ENCODE results near the gene RCAN2. TPM values are rescaled to one million over a fixed set of nuclear protein-coding genes. Genes with fewer than 3 reads are reported as not detected.

RCAN2 gene
- total RNA-seq, 6 donors from 2014 or later, result 4.8 to 14.6 (median 9.1) TPM

DNA sequence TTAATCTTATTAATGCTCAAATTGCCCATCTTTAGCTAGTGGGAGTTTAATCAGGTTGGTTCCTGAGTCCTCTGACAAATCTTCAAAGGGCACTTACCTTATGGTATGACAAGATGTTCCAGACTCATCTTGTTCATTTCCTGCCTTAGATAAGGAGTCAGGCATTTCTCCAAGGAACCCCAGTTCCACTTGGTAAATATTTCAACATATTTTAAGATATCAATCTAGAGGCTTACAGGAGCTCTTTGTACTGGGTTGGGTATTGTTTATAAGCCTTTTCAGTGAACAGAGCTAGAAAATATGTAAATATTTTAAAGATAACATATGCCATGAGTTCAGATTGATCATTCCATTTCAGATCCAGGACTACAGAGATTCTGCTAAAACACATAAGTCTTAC, 159.8 kb downstream of the RCAN2 start:
- H3K27ac ChIP-seq, result no peak overlapping the region
- no peak overlapping the region for H3K4me3 ChIP-seq
- H3K9me3 ChIP-seq, result no peaks in the 10 kb centered on the region
- no peaks in the 10 kb centered on the region for H3K27me3 ChIP-seq
- no peaks in the 10 kb centered on the region for H3K36me3 ChIP-seq
- TF ChIP-seq EP300 (IDR thresholded peaks at IDR 0.05) (no peak), POLR2AphosphoS5 (IDR thresholded peaks at IDR 0.05) (no peak), POLR2A (IDR thresholded peaks at IDR 0.05) (no peak)
- ATAC-seq (ENCODE audit: low FRiP score in 2 of 2), result no peak
- H3K4me1 ChIP-seq, result no peaks in the 10 kb centered on the region
- DNase-seq, result no peak

DNA sequence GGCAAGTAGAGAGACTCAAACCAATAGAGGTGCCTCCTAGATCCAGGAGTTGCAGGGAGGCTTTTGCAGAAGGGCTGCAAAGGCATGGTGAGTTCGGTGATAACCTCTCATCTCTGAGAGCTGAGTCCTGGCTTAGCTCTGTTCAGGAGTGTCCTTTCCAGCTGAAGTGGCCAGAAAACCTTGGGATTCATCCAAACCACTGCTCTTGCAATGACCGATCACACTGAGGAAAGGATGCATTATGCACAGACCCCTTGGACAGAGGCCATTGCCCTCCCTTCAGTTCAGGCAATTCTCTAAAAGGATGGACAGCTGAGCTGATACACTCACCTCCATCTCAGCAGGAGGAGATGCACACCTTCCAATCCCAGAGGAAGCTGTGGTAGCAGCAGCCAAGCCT, 161.7 kb downstream of the RCAN2 start:
- Histone ChIP-seq H3K9me3 (no peaks in the 10 kb centered on the region), H3K27ac (no peak overlapping the region), H3K27me3 (no peaks in the 10 kb centered on the region), H3K4me3 (no peak overlapping the region), H3K4me1 (peaks cover 0 to 7% (median 0%) of the 10 kb centered on the region in 4 donors), H3K36me3 (no peaks in the 10 kb centered on the region)
- DNase-seq (no peak), ATAC-seq (ENCODE audit: low FRiP score in 2 of 2) (peak in 1 of 2 donors; percentile 30)
- 28 to 29% methylated on average over 2 of the region's 2 CpGs for WGBS, 2 donors
- TF ChIP-seq CTCF (IDR thresholded peaks at IDR 0.05) (no peak), POLR2A (IDR thresholded peaks at IDR 0.05) (no peak), POLR2AphosphoS5 (IDR thresholded peaks at IDR 0.05) (no peak), EP300 (IDR thresholded peaks at IDR 0.05) (no peak)

- TF ChIP-seq POLR2AphosphoS5 (IDR thresholded peaks at IDR 0.05) (no peak), EP300 (IDR thresholded peaks at IDR 0.05) (no peak), CTCF (IDR thresholded peaks at IDR 0.05) (no peak), POLR2A (IDR thresholded peaks at IDR 0.05) (no peak)
- no peaks in the 10 kb centered on the region for H3K9me3 ChIP-seq
These were observed 163.5 kb downstream of the RCAN2 start for GRCh38 chr6:46327779-46328178.

GRCh38 chr6:46325561-46326530, 165.4 kb downstream of the RCAN2 start:
- no peaks in the 10 kb centered on the region for H3K36me3 ChIP-seq
- whole genome bisulfite sequencing, 2 donors, result 61 to 63% methylated on average over 10 to 21 of the region's 21 CpGs
- H3K4me3 ChIP-seq, result no peak overlapping the region
- no peaks in the 10 kb centered on the region for H3K27me3 ChIP-seq
- H3K9me3 ChIP-seq, result no peaks in the 10 kb centered on the region
- ATAC-seq (ENCODE audit: low FRiP score in 2 of 2) (peak in 1 of 2 donors; percentile 41), DNase-seq (peak in 1 of 2 donors; percentile 55)
- peaks cover 0 to 7% (median 0%) of the 10 kb centered on the region in 4 donors for H3K4me1 ChIP-seq
- TF ChIP-seq CTCF (IDR thresholded peaks at IDR 0.05), result no peak
- no peak for TF ChIP-seq POLR2AphosphoS5 (IDR thresholded peaks at IDR 0.05)
- TF ChIP-seq POLR2A (IDR thresholded peaks at IDR 0.05), result no peak
- no peak for TF ChIP-seq EP300 (IDR thresholded peaks at IDR 0.05)
- no peak overlapping the region for H3K27ac ChIP-seq

More at GRCh38 chr6:46327779-46328178, 163.5 kb downstream of the RCAN2 start:
- Histone ChIP-seq H3K27me3 (no peaks in the 10 kb centered on the region), H3K27ac (no peak overlapping the region), H3K4me1 (peaks cover 0 to 7% (median 0%) of the 10 kb centered on the region in 4 donors), H3K36me3 (no peaks in the 10 kb centered on the region), H3K4me3 (no peak overlapping the region)
- WGBS, 2 donors, result 43 to 48% methylated on average over 3 of the region's 3 CpGs
- no peak for ATAC-seq (ENCODE audit: low FRiP score in 2 of 2)
- DNase-seq, result no peak

DNA sequence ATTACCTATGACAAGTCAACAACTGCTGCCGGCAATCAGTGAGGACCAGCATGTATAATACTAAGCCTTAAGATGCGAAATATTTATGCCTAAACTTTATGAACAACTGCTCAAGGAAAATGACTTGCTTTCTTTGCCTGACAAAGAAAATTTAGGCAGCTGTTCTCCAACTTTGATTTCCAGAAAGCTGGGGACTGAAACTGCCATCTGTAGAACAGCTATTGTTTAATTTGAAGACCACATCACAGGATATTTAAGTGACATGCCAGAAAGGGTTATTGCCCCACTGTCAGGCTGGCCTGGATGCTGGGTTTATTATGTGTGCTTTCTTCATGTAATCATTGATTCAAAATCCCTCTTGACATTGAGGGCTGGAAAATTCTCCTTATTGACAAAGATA, 166.5 kb downstream of the RCAN2 start:
- Histone ChIP-seq H3K4me1 (peaks cover 0 to 7% (median 0%) of the 10 kb centered on the region in 4 donors), H3K27me3 (no peaks in the 10 kb centered on the region), H3K36me3 (no peaks in the 10 kb centered on the region), H3K27ac (no peak overlapping the region), H3K9me3 (no peaks in the 10 kb centered on the region), H3K4me3 (no peak overlapping the region)
- no peak for DNase-seq
- WGBS, 2 donors, result 89 to 91% methylated on average over 2 of the region's 2 CpGs
- TF ChIP-seq POLR2AphosphoS5 (IDR thresholded peaks at IDR 0.05), result no peak
- no peak for TF ChIP-seq CTCF (IDR thresholded peaks at IDR 0.05)
- TF ChIP-seq EP300 (IDR thresholded peaks at IDR 0.05), result no peak
- no peak for TF ChIP-seq POLR2A (IDR thresholded peaks at IDR 0.05)
- no peak for ATAC-seq (ENCODE audit: low FRiP score in 2 of 2)

All from upper lobe of left lung (tissue), 6 donors.